PC-9 (cell line): ENCODE results near the gene ADIG. TPM values are rescaled to one million over a fixed set of nuclear protein-coding genes. Genes with fewer than 3 reads are reported as not detected.
"Not testable (repeated sequence)": the region's sequence is repeated elsewhere in the genome, so short reads cannot be mapped to it uniquely, and the experiment has no call there.

Experiments
- BruUV-seq: library from RNA; stranded (reverse); fragments of 400-500 nt; replicated peaks from 2 replicates; lab custom pipeline; 2021; lab: Mats Ljungman, UMichigan
- CTCF ChIA-PET: fragments of 300-600 bp; sonication (Branson Sonifier 250); formaldehyde crosslinking; loops from one replicate; lab custom pipeline; 2022; ENCODE audit warnings: antibody characterized with exemption; lab: Charles Lee
- POLR2A ChIA-PET: fragments of 300-600 bp; sonication (Branson Sonifier 250); formaldehyde crosslinking; loops from one replicate; lab custom pipeline; 2022; ENCODE audit warnings: antibody characterized with exemption; ENCODE audit not compliant: unreplicated experiment; lab: Charles Lee
- DNase-seq, 2 experiments: peaks; one replicate each; pipeline versions ENCODE4 v3.0.0 to v3.0.0-alpha.2; 2015 to 2022; ENCODE audit warnings: mixed read lengths in 1 of 2
- H2AFZ ChIP-seq: fragments of 200-600 bp; sonication (generic); 2 replicates; pipeline ENCODE4 v1.8.1; 2017; ENCODE audit warnings: antibody characterized with exemption
- H3F3A ChIP-seq: fragments of 200-600 bp; sonication (generic); 2 replicates; pipeline ENCODE4 v1.8.1; 2017; ENCODE audit warnings: antibody characterized with exemption, mild to moderate bottlenecking, low read depth; ENCODE audit not compliant: insufficient read depth
- H3K27ac ChIP-seq: fragments of 200-600 bp; sonication (generic); 2 replicates; pipeline ENCODE4 v1.6.1; 2016; ENCODE audit warnings: mixed run types
- H3K27me3 ChIP-seq: fragments of 200-600 bp; sonication (generic); 2 replicates; pipeline ENCODE4 v1.6.1; 2016; ENCODE audit warnings: low read depth, mixed run types; ENCODE audit not compliant: insufficient read depth
- H3K36me3 ChIP-seq: fragments of 200-600 bp; sonication (generic); 2 replicates; pipeline ENCODE4 v1.6.1; 2016; ENCODE audit warnings: low read depth, mixed run types
- H3K4me1 ChIP-seq: fragments of 200-600 bp; sonication (generic); replicated peaks from 2 replicates; pipeline ENCODE4 v1.6.1; 2016; ENCODE audit warnings: mixed run types; ENCODE audit not compliant: insufficient read depth
- H3K4me2 ChIP-seq: fragments of 200-600 bp; sonication (generic); 2 replicates; pipeline ENCODE4 v1.6.1; 2017; ENCODE audit warnings: mixed run types
- H3K4me3 ChIP-seq: fragments of 200-600 bp; sonication (generic); 2 replicates; pipeline ENCODE4 v1.6.1; 2016; ENCODE audit warnings: mixed run types
- H3K79me2 ChIP-seq: fragments of 200-600 bp; sonication (generic); 2 replicates; pipeline ENCODE4 v1.6.1; 2017; ENCODE audit warnings: low read depth, mixed run types
- H3K9me2 ChIP-seq: fragments of 200-600 bp; sonication (generic); 2 replicates; pipeline ENCODE4 v1.8.1; 2017; ENCODE audit warnings: mild to moderate bottlenecking; ENCODE audit not compliant: insufficient read depth
- H3K9me3 ChIP-seq: fragments of 200-600 bp; sonication (generic); 2 replicates; pipeline ENCODE4 v1.8.1; 2016; ENCODE audit warnings: low read depth; ENCODE audit not compliant: insufficient read depth
- H4K20me1 ChIP-seq: fragments of 200-600 bp; sonication (generic); 2 replicates; pipeline ENCODE4 v1.8.1; 2017; ENCODE audit not compliant: insufficient read depth
- CTCF ChIP-seq: fragments of 200-600 bp; sonication (generic); conservative IDR thresholded peaks from 2 replicates; pipeline ENCODE4 v1.6.1; 2017; ENCODE audit warnings: mixed run types, antibody characterized with exemption, mild to moderate bottlenecking, moderate library complexity
- EZH2 ChIP-seq: fragments of 200-600 bp; sonication (generic); IDR thresholded peaks from 2 replicates; pipeline ENCODE4 v1.8.0; 2017; ENCODE audit warnings: antibody characterized with exemption, low read depth
- intact Hi-C: fragments of 100-400 bp; cut with micrococcal nuclease; formaldehyde crosslinking; loops from one replicate; pipeline ENCODE4 v1.10.0; 2022; ENCODE audit not compliant: unreplicated experiment
- total RNA-seq: library from RNA; stranded (reverse); gene quantifications from 2 replicates; pipeline ENCODE4 v1.2.3, GENCODE V29; 2021

ADIG gene
- total RNA-seq, 1 experiment from 2014 or later, result not detected

- ChIA-PET CTCF (no interaction called here), POLR2A (no interaction called here)
- Histone ChIP-seq H3K9me3 (no peaks in the 10 kb centered on the region), H3K27ac (no peak overlapping the region), H3K36me3 (no peaks in the 10 kb centered on the region), H3K4me1 (peaks cover 12% of the 10 kb centered on the region), H3F3A (no peaks in the 10 kb centered on the region), H3K4me2 (no peak overlapping the region), H3K79me2 (no peaks in the 10 kb centered on the region), H3K4me3 (no peak overlapping the region), H3K9me2 (no peaks in the 10 kb centered on the region), H3K27me3 (no peaks in the 10 kb centered on the region), H2AFZ (no peak overlapping the region), H4K20me1 (no peaks in the 10 kb centered on the region)
- TF ChIP-seq EZH2, result no peak
- no peak for TF ChIP-seq CTCF
- no TSS peak for BruUV-seq
- DNase-seq, result no peak
- intact Hi-C loops, result no loop called here
These were observed 9.1 kb downstream of the ADIG start for GRCh38 chr20:38589967-38590675.

GRCh38 chr20:38590676-38591473 is 9.9 kb downstream of the ADIG start:
- H2AFZ ChIP-seq, result no peak overlapping the region
- no TSS peak for BruUV-seq
- no peak overlapping the region for H3K4me3 ChIP-seq
- no peaks in the 10 kb centered on the region for H3K36me3 ChIP-seq
- no peaks in the 10 kb centered on the region for H3K9me2 ChIP-seq
- no peaks in the 10 kb centered on the region for H3K27me3 ChIP-seq
- H3K79me2 ChIP-seq, result no peaks in the 10 kb centered on the region
- no peak overlapping the region for H3K4me2 ChIP-seq
- H3K27ac ChIP-seq, result no peak overlapping the region
- DNase-seq, result no peak
- CTCF ChIA-PET, result no interaction called here
- TF ChIP-seq CTCF (no peak), EZH2 (no peak)
- no peaks in the 10 kb centered on the region for H4K20me1 ChIP-seq
- intact Hi-C loops, result no loop called here
- POLR2A ChIA-PET, result no interaction called here
- H3K4me1 ChIP-seq, result peaks cover 12% of the 10 kb centered on the region
- no peaks in the 10 kb centered on the region for H3K9me3 ChIP-seq
- no peaks in the 10 kb centered on the region for H3F3A ChIP-seq

- no peak overlapping the region for H3K4me2 ChIP-seq
- intact Hi-C loops, result no loop called here
- no peaks in the 10 kb centered on the region for H3K79me2 ChIP-seq
- H3K9me3 ChIP-seq, result no peaks in the 10 kb centered on the region
- ChIA-PET CTCF (no interaction called here), POLR2A (no interaction called here)
- H2AFZ ChIP-seq, result no peak overlapping the region
- no peak for DNase-seq
- peaks cover 12% of the 10 kb centered on the region for H3K4me1 ChIP-seq
- H3K27me3 ChIP-seq, result no peaks in the 10 kb centered on the region
- no peaks in the 10 kb centered on the region for H3F3A ChIP-seq
- no peak overlapping the region for H3K27ac ChIP-seq
- BruUV-seq, result no TSS peak
- H3K4me3 ChIP-seq, result no peak overlapping the region
- no peaks in the 10 kb centered on the region for H3K36me3 ChIP-seq
- H4K20me1 ChIP-seq, result no peaks in the 10 kb centered on the region
- H3K9me2 ChIP-seq, result no peaks in the 10 kb centered on the region
- TF ChIP-seq EZH2, result no peak
These were observed 10.7 kb downstream of the ADIG start for GRCh38 chr20:38591474-38592410.

GRCh38 chr20:38592411-38592790 is 11.4 kb downstream of the ADIG start:
- CTCF ChIA-PET, H3K4me3 ChIP-seq, POLR2A ChIA-PET, H3K27me3 ChIP-seq, DNase-seq, H3K9me3 ChIP-seq, H4K20me1 ChIP-seq, H3F3A ChIP-seq, H3K9me2 ChIP-seq, H3K79me2 ChIP-seq, intact Hi-C loops, H3K36me3 ChIP-seq, H3K4me2 ChIP-seq, BruUV-seq, H2AFZ ChIP-seq, H3K27ac ChIP-seq: not testable (repeated sequence)
- peaks cover 12% of the 10 kb centered on the region for H3K4me1 ChIP-seq

GRCh38 chr20:38594281-38594680 is 13.3 kb downstream of the ADIG start:
- ChIA-PET CTCF (interaction anchor here (0.6 kb wide), 1 partner anchor 21 kb away, joined by 3 read pairs; no protein-coding TSS in a partner anchor), POLR2A (interaction anchor here (0.6 kb wide), 1 partner anchor 368 kb away, joined by 5 read pairs; the partner anchor contains the start of gene DHX35)
- H3K79me2 ChIP-seq, H3K27ac ChIP-seq, H3K4me2 ChIP-seq, H2AFZ ChIP-seq, BruUV-seq, H3F3A ChIP-seq, DNase-seq, intact Hi-C loops, H3K4me3 ChIP-seq, H3K36me3 ChIP-seq, H4K20me1 ChIP-seq, H3K9me3 ChIP-seq, H3K27me3 ChIP-seq, H3K9me2 ChIP-seq: not testable (repeated sequence)
- H3K4me1 ChIP-seq, result peaks cover 19% of the 10 kb centered on the region
